Fibroblast of pulmonary artery (primary cell): Measurements from ENCODE around the gene GALNT18.

ENCODE experiments used
- DNase-seq: peaks from one replicate; pipeline ENCODE4 v3.0.0-alpha.2; 2010; ENCODE audit warnings: low read depth
- H3K4me3 ChIP-seq: replicated peaks from 2 replicates; pipeline ENCODE4 v1.5.1; 2011; ENCODE audit warnings: low read depth, mild to moderate bottlenecking, control low read depth, low read length, moderate library complexity
- CTCF ChIP-seq: IDR thresholded peaks from 2 replicates; pipeline ENCODE4 v1.5.1; 2011; ENCODE audit warnings: mild to moderate bottlenecking, control low read depth, low read length, inconsistent platforms; ENCODE audit errors: missing control alignments

The GALNT18 gene

GRCh38 chr11:11598243-11598642, 23.6 kb downstream of the GALNT18 start:
- no peak overlapping the region for H3K4me3 ChIP-seq
- TF ChIP-seq CTCF = no peak

GRCh38 chr11:11594162-11594561, 27.6 kb downstream of the GALNT18 start:
- TF ChIP-seq CTCF = no peak
- no peak for DNase-seq
- no peak overlapping the region for H3K4me3 ChIP-seq

More at GRCh38 chr11:11598243-11598642, 23.6 kb downstream of the GALNT18 start:
- DNase-seq = no peak

- TF ChIP-seq CTCF = no peak
- no peak overlapping the region for H3K4me3 ChIP-seq
These were observed 29.6 kb downstream of the GALNT18 start for GRCh38 chr11:11592146-11592684.

GRCh38 chr11:11589437-11589836, 32.4 kb downstream of the GALNT18 start:
- H3K4me3 ChIP-seq = no peak overlapping the region
- no peak for DNase-seq
- no peak for TF ChIP-seq CTCF

More at GRCh38 chr11:11592146-11592684, 29.6 kb downstream of the GALNT18 start:
- DNase-seq = no peak

- H3K4me3 ChIP-seq = no peak overlapping the region
- no peak for TF ChIP-seq CTCF
- DNase-seq = no peak
These were observed 32.9 kb downstream of the GALNT18 start for GRCh38 chr11:11588891-11589290.

GRCh38 chr11:11588243-11588642, 33.6 kb downstream of the GALNT18 start:
- TF ChIP-seq CTCF = no peak
- H3K4me3 ChIP-seq = no peak overlapping the region
- no peak for DNase-seq

GRCh38 chr11:11587122-11587521, 34.7 kb downstream of the GALNT18 start:
- H3K4me3 ChIP-seq = no peak overlapping the region
- TF ChIP-seq CTCF = no peak
- no peak for DNase-seq
